Hepatocyte (in vitro differentiated cells): Measurements from ENCODE around the gene MAP3K5.

Source experiments
- CTCF ChIP-seq: fragments of 200-600 bp; sonication (generic); IDR thresholded peaks from 2 replicates; pipeline ENCODE4 v1.5.1; 2016; ENCODE audit warnings: antibody characterized with exemption, mild to moderate bottlenecking; ENCODE audit not compliant: poor library complexity
- EZH2 ChIP-seq: fragments of 200-600 bp; sonication (generic); IDR thresholded peaks from 2 replicates; pipeline ENCODE4 v1.6.1; 2016; ENCODE audit warnings: antibody characterized with exemption, mild to moderate bottlenecking, borderline replicate concordance

DNA sequence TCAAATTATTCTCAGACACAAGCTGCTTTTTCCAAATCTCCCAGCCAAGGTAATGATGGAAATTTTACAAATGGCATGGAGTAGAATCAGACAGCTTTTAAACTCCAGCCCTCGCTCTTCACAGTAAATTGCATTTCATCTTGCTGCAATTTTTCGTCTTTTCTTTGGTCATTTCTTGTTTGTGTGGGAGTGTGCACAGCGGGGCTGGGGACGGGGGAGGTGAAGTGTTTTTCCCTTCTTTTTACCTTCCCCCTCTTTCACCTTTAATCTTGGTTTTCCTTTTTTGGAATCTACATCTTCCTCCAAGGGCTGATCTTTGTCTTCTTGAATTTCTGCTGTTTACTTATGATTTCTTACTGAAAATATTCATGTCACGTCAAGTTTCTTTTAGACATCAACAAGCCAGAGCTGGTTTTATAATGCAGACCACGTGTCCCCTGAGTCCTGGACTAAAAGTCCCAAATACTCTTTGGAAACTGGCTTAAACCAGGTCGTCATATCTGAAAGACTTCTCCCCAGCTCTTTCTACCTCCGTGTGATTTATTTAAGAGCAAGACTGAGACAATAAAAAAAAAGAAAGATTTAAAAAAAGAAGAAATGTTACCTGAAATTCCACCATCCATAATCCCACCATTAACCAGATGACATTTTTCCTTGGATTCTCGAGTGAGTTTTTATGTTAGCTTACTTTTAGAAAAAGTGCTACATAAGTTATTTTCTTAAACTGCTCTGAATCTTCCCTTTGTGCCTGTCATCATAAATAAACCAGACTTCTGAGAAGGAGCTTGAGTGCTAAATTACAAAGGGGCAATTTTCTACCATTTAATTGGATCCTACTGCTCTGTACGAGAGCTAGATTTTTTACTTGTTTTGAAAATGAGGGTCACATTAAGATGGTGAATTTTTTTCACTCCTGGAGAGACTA is 52.0 kb downstream of the MAP3K5 start:
- TF ChIP-seq CTCF (no peak), EZH2 (no peak)
